Upper lobe of left lung (tissue), 4 donors: ENCODE results near the gene ZIC5.

ENCODE experiments used
- EP300 ChIP-seq, 4 donors: sonication (generic); formaldehyde crosslinking; IDR thresholded peaks; one replicate each; pipeline ENCODE4 v1.5.1; 2017; ENCODE audit warnings: antibody characterized with exemption in 4 of 4, control low read depth in 2 of 4
- POLR2A ChIP-seq, 4 donors: fragments of 450-650 bp; IDR thresholded peaks; one replicate each; pipeline ENCODE4 v1.5.1; 2016 to 2017; ENCODE audit warnings: antibody characterized with exemption in 4 of 4, mild to moderate bottlenecking in 2 of 4
- POLR2AphosphoS5 ChIP-seq, 2 donors: sonication (generic); formaldehyde crosslinking; IDR thresholded peaks; one replicate each; pipeline ENCODE4 v1.5.1; 2017; ENCODE audit warnings: antibody characterized with exemption in 2 of 2
- TF ChIP-seq, protein P1 (sequence below), 6 experiments: fragments of 450-650 bp in 4 of 6; fragments of 200-600 bp in 2 of 6; sonication (generic) in 2 of 6; IDR thresholded peaks; one replicate each; pipeline ENCODE4 v1.5.1; 2016 to 2019; ENCODE audit warnings: antibody characterized with exemption in 6 of 6

DNA sequence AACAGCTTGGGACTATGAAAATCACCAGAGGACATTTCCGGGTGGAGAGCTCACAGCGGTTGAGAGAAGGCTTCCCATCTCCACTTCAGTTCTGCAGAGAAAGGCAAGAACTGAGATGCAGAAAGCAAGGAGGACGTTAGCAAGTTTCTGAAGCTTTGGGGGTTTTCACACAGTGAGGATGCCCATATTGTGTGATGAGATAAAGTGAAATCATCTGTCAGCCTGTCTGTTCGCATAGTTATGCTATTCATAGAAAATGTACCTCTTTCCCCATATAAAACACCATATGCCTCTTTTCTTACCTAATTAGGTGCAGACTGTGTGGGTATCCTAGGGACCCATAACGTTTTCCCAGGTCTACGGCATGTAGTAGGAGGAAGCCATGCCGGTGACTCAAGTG is 27.5 kb downstream of the ZIC5 start:
- TF ChIP-seq, protein P1, sequence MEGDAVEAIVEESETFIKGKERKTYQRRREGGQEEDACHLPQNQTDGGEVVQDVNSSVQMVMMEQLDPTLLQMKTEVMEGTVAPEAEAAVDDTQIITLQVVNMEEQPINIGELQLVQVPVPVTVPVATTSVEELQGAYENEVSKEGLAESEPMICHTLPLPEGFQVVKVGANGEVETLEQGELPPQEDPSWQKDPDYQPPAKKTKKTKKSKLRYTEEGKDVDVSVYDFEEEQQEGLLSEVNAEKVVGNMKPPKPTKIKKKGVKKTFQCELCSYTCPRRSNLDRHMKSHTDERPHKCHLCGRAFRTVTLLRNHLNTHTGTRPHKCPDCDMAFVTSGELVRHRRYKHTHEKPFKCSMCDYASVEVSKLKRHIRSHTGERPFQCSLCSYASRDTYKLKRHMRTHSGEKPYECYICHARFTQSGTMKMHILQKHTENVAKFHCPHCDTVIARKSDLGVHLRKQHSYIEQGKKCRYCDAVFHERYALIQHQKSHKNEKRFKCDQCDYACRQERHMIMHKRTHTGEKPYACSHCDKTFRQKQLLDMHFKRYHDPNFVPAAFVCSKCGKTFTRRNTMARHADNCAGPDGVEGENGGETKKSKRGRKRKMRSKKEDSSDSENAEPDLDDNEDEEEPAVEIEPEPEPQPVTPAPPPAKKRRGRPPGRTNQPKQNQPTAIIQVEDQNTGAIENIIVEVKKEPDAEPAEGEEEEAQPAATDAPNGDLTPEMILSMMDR (IDR thresholded peaks at IDR 0.05), result no peak
- TF ChIP-seq EP300 (IDR thresholded peaks at IDR 0.05) (no peak), POLR2AphosphoS5 (IDR thresholded peaks at IDR 0.05) (no peak), POLR2A (IDR thresholded peaks at IDR 0.05) (no peak)
